GM23248 (cell line): ENCODE measurements around the gene DCHS2. TPM values are rescaled to one million over a fixed set of nuclear protein-coding genes. Genes with fewer than 3 reads are reported as not detected.

ENCODE experiments used
- DNase-seq: peaks from one replicate; pipeline ENCODE4 v3.0.0-alpha.2; 2015
- H2AFZ ChIP-seq: fragments of 200-600 bp; sonication (generic); 2 replicates; pipeline ENCODE4 v1.6.1; 2016; ENCODE audit warnings: antibody characterized with exemption
- H3F3A ChIP-seq: fragments of 200-600 bp; sonication (generic); 2 replicates; pipeline ENCODE4 v1.6.1; 2016; ENCODE audit warnings: mild to moderate bottlenecking, antibody characterized with exemption, mixed run types; ENCODE audit not compliant: insufficient read depth
- H3K27ac ChIP-seq: fragments of 200-600 bp; sonication (generic); 2 replicates; pipeline ENCODE4 v1.5.1; 2016; ENCODE audit warnings: mild to moderate bottlenecking
- H3K27me3 ChIP-seq: fragments of 200-600 bp; sonication (generic); replicated peaks from 2 replicates; pipeline ENCODE4 v1.6.1; 2016; ENCODE audit warnings: mild to moderate bottlenecking; ENCODE audit not compliant: insufficient read depth
- H3K36me3 ChIP-seq: fragments of 200-600 bp; sonication (generic); 2 replicates; pipeline ENCODE4 v1.6.1; 2016; ENCODE audit warnings: low read depth, mild to moderate bottlenecking
- H3K4me1 ChIP-seq: fragments of 200-600 bp; sonication (generic); 2 replicates; pipeline ENCODE4 v1.6.1; 2016; ENCODE audit warnings: mild to moderate bottlenecking; ENCODE audit not compliant: insufficient read depth
- H3K4me2 ChIP-seq: fragments of 200-600 bp; sonication (generic); one replicate; pipeline ENCODE4 v1.6.1; 2016; ENCODE audit warnings: mild to moderate bottlenecking; ENCODE audit not compliant: unreplicated experiment
- H3K4me3 ChIP-seq: fragments of 200-600 bp; sonication (generic); 2 replicates; pipeline ENCODE4 v1.5.1; 2016; ENCODE audit warnings: mild to moderate bottlenecking
- H3K79me2 ChIP-seq: fragments of 200-600 bp; sonication (generic); 2 replicates; pipeline ENCODE4 v1.6.1; 2016; ENCODE audit warnings: mild to moderate bottlenecking; ENCODE audit not compliant: insufficient read depth
- H3K9ac ChIP-seq: fragments of 200-600 bp; sonication (generic); 2 replicates; pipeline ENCODE4 v1.6.1; 2016; ENCODE audit warnings: mild to moderate bottlenecking
- H3K9me2 ChIP-seq: fragments of 200-600 bp; sonication (generic); 2 replicates; pipeline ENCODE4 v1.6.1; 2016; ENCODE audit warnings: mixed run types, mild to moderate bottlenecking, moderate library complexity; ENCODE audit not compliant: insufficient read depth
- H3K9me3 ChIP-seq: fragments of 200-600 bp; sonication (generic); one replicate; pipeline ENCODE4 v1.6.1; 2017; ENCODE audit warnings: low read depth
- H4K20me1 ChIP-seq: fragments of 200-600 bp; sonication (generic); 2 replicates; pipeline ENCODE4 v1.6.0; 2016; ENCODE audit not compliant: insufficient read depth
- EZH2 ChIP-seq: fragments of 200-600 bp; sonication (generic); IDR thresholded peaks from 2 replicates; pipeline ENCODE4 v1.6.1; 2018; ENCODE audit warnings: antibody characterized with exemption, mild to moderate bottlenecking; ENCODE audit not compliant: insufficient read depth, poor library complexity, severe bottlenecking
- EZH2phosphoT487 ChIP-seq: fragments of 200-600 bp; sonication (generic); IDR thresholded peaks from 2 replicates; pipeline ENCODE4 v1.6.1; 2018; ENCODE audit warnings: antibody characterized with exemption, moderate library complexity, mild to moderate bottlenecking, low read depth; ENCODE audit not compliant: insufficient read depth
- WGBS, 2 experiments: methylation state at CpG; one replicate each; pipeline ENCODE4 v1.1.6; 2015 to 2017; ENCODE audit warnings: low lambda C conversion rate in 2 of 2, low coverage in 1 of 2; ENCODE audit errors: missing lambda C conversion rate in 2 of 2; 5-methylcytosine and 5-hydroxymethylcytosine counted together
- in situ Hi-C: fragments of 300-500 bp; cut with MboI; formaldehyde crosslinking; loops from 2 replicates; pipeline ENCODE4 v1.15.0; 2020
- polyA plus RNA-seq: library from polyadenylated mRNA; unstranded; fragments of >200 nt; fragmentation: Nextera tagmentation; extraction: Ambion mirVana; gene quantifications from 2 replicates; pipeline ENCODE4 v1.2.1, GENCODE V29; 2016
- total RNA-seq: library from RNA; depleted of rRNA; stranded (reverse); fragments of >200 nt; shearing (Covaris generic); gene quantifications from 2 replicates; pipeline ENCODE4 v1.2.3, GENCODE V29; 2014; rRNA removed

The DCHS2 gene
- total and polyA plus RNA-seq, 2 experiments from 2014 or later, result not detected

- no peaks in the 10 kb centered on the region for H3K9me3 ChIP-seq
- H2AFZ ChIP-seq, result no peak overlapping the region
- H3K4me3 ChIP-seq, result no peak overlapping the region
- H3K4me2 ChIP-seq, result no peak overlapping the region
- H3K9ac ChIP-seq, result no peak overlapping the region
- H3K9me2 ChIP-seq, result no peaks in the 10 kb centered on the region
- H3K4me1 ChIP-seq, result peaks cover 11% of the 10 kb centered on the region
- WGBS, 2 experiments, result 92 to 97% methylated on average over 6 of the region's 6 CpGs
- in situ Hi-C loops, result no loop called here
- no peaks in the 10 kb centered on the region for H3K36me3 ChIP-seq
- H3K27me3 ChIP-seq, result no peaks in the 10 kb centered on the region
- H4K20me1 ChIP-seq, result no peaks in the 10 kb centered on the region
- no peak overlapping the region for H3K27ac ChIP-seq
- H3K79me2 ChIP-seq, result no peaks in the 10 kb centered on the region
- DNase-seq, result no peak
- H3F3A ChIP-seq, result no peaks in the 10 kb centered on the region
- TF ChIP-seq EZH2phosphoT487, result no peak
- TF ChIP-seq EZH2, result no peak
Measured at GRCh38 chr4:154184238-154184637, 307.4 kb downstream of the DCHS2 start.

GRCh38 chr4:154183264-154183663 is 308.3 kb downstream of the DCHS2 start:
- no peak overlapping the region for H3K9ac ChIP-seq
- H3K36me3 ChIP-seq, result no peaks in the 10 kb centered on the region
- H3F3A ChIP-seq, result no peaks in the 10 kb centered on the region
- in situ Hi-C loops, result no loop called here
- no peaks in the 10 kb centered on the region for H3K27me3 ChIP-seq
- peaks cover 6% of the 10 kb centered on the region; the same call in 1 of the 2 replicates for H3K4me1 ChIP-seq
- TF ChIP-seq EZH2 (no peak), EZH2phosphoT487 (no peak)
- H2AFZ ChIP-seq, result no peak overlapping the region
- no peak overlapping the region for H3K4me3 ChIP-seq
- WGBS, 2 experiments, result 81 to 95% methylated on average over 1 of the region's 1 CpG
- no peaks in the 10 kb centered on the region for H4K20me1 ChIP-seq
- H3K9me3 ChIP-seq, result no peaks in the 10 kb centered on the region
- H3K4me2 ChIP-seq, result no peak overlapping the region
- DNase-seq, result no peak
- H3K9me2 ChIP-seq, result no peaks in the 10 kb centered on the region
- H3K27ac ChIP-seq, result no peak overlapping the region
- H3K79me2 ChIP-seq, result no peaks in the 10 kb centered on the region

Other genes with a start within 250 kb of the DCHS2 start
- gene PLRG1, start 58.6 kb upstream of the DCHS2 start, total RNA-seq, result 84.7 and 84.8 TPM in 2 replicates
- 72.0 and 81.7 TPM in 2 replicates for gene PLRG1, start 58.6 kb upstream of the DCHS2 start, polyA plus RNA-seq
- not detected in 2 replicates for gene FGB, start 71.2 kb upstream of the DCHS2 start, total RNA-seq
- not detected in 2 replicates for gene FGB, start 71.2 kb upstream of the DCHS2 start, polyA plus RNA-seq
- not detected in 2 replicates for gene FGA, start 98.9 kb upstream of the DCHS2 start, total RNA-seq
- gene FGA, start 98.9 kb upstream of the DCHS2 start, polyA plus RNA-seq, result not detected in 2 replicates
- not detected in 2 replicates for gene FGG, start 120.9 kb upstream of the DCHS2 start, total RNA-seq
- not detected in 2 replicates for gene FGG, start 120.9 kb upstream of the DCHS2 start, polyA plus RNA-seq